OCI-LY3 (cell line): ENCODE measurements around the gene ZNF816.

Experiments used
- CTCF ChIP-seq: fragments of 200-600, 300-600 bp; sonication (generic); IDR thresholded peaks from 2 replicates; pipeline ENCODE4 v1.5.1; 2014; ENCODE audit warnings: antibody characterized with exemption, low read length, low read depth
- EZH2phosphoT487 ChIP-seq: fragments of 200-600 bp; shearing (Covaris generic); IDR thresholded peaks from 2 replicates; pipeline ENCODE4 v1.6.1; 2018; ENCODE audit warnings: antibody characterized with exemption, mixed run types, low read depth

- TF ChIP-seq CTCF = no peak
- TF ChIP-seq EZH2phosphoT487 = no peak
Measured at GRCh38 chr19:53007200-53007599, 44.5 kb upstream of the ZNF816 start.
